ENCODE measurements around the gene CNGB1. TPM values are rescaled to one million over a fixed set of nuclear protein-coding genes. Genes with fewer than 3 reads are reported as not detected.
A peak's percentile ranks its signal among the peaks of the same experiment; 100 is the strongest.

The CNGB1 gene
- polyA plus RNA-seq, 1 donor (not counting 4 experiments of a cell fraction or from before 2014, with no cell fraction given): 0.08 TPM

DNA sequence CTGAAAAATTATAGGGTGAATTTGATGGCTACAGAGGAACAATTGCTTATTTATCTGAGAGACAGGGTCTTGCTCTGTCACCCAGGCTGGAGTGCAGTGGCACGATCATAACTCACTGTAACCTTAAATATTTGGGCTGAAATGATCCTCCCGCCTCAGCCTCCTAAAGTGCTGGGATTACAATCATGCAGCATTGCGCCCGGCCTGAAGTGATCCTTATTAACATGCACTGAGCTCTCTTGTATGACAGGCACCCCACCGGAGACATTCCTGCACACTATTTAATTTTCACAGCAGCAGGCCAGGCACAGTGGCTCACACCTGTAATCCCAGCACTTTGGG lies 77.7 kb downstream of the CNGB1 start:
- dilution Hi-C loops (cut with MboI; ENCODE audit: extremely low pct_ligation_motif_present, low sequenced_read_pairs): no loop called here
- Histone ChIP-seq H3K79me2 (ENCODE audit: control insufficient read depth, insufficient read depth, low read length) (no peaks in the 10 kb centered on the region), H3K4me3 (ENCODE audit: control insufficient read depth in 2 of 3, extremely low read depth in 1 of 3, insufficient read depth in 2 of 3, low read depth in 1 of 3, low read length in 3 of 3) (no peak overlapping the region), H3K4me2 (ENCODE audit: control insufficient read depth, extremely low read depth, insufficient read depth, low read depth, low read length) (no peak overlapping the region), H3K9ac (ENCODE audit: control insufficient read depth, extremely low read depth, insufficient read depth, low read length) (no peak overlapping the region), H3K9me1 (ENCODE audit: control insufficient read depth, extremely low read depth, insufficient read depth, low read length) (no peaks in the 10 kb centered on the region), H3K27me3 (ENCODE audit: control insufficient read depth, extremely low read depth, insufficient read depth, low read length) (no peaks in the 10 kb centered on the region), H3K27ac (ENCODE audit: control insufficient read depth, insufficient read depth, low read length) (peak overlapping the region; percentile 22), H4K20me1 (ENCODE audit: control insufficient read depth, extremely low read depth, insufficient read depth, low read length) (no peaks in the 10 kb centered on the region), H3K36me3 (ENCODE audit: control insufficient read depth in 2 of 2, extremely low read depth in 1 of 2, insufficient read depth in 2 of 2, low read length in 2 of 2) (no peaks in the 10 kb centered on the region), H2AFZ (ENCODE audit: control insufficient read depth, low read length) (no peak overlapping the region), H3K4me1 (ENCODE audit: control insufficient read depth, extremely low read depth, insufficient read depth, low read length) (peaks cover 9% of the 10 kb centered on the region), H3K9me3 (ENCODE audit: control insufficient read depth, low read depth, low read length) (no peaks in the 10 kb centered on the region)
- FAIRE-seq (no peak), DNase-seq (ENCODE audit: low read depth, low spot score) (no peak)
- TF ChIP-seq EZH2 (IDR thresholded peaks at IDR 0.05; ENCODE audit: low read length): no peak
- TF ChIP-seq, protein P1, sequence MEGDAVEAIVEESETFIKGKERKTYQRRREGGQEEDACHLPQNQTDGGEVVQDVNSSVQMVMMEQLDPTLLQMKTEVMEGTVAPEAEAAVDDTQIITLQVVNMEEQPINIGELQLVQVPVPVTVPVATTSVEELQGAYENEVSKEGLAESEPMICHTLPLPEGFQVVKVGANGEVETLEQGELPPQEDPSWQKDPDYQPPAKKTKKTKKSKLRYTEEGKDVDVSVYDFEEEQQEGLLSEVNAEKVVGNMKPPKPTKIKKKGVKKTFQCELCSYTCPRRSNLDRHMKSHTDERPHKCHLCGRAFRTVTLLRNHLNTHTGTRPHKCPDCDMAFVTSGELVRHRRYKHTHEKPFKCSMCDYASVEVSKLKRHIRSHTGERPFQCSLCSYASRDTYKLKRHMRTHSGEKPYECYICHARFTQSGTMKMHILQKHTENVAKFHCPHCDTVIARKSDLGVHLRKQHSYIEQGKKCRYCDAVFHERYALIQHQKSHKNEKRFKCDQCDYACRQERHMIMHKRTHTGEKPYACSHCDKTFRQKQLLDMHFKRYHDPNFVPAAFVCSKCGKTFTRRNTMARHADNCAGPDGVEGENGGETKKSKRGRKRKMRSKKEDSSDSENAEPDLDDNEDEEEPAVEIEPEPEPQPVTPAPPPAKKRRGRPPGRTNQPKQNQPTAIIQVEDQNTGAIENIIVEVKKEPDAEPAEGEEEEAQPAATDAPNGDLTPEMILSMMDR (optimal IDR thresholded peaks at IDR 0.05 in 1 of 3, IDR thresholded peaks at IDR 0.05 in 1 of 3, conservative IDR thresholded peaks at IDR 0.05 in 1 of 3; ENCODE audit: extremely low read depth in 1 of 3, insufficient read depth in 2 of 3, low read length in 3 of 3): no peak

DNA sequence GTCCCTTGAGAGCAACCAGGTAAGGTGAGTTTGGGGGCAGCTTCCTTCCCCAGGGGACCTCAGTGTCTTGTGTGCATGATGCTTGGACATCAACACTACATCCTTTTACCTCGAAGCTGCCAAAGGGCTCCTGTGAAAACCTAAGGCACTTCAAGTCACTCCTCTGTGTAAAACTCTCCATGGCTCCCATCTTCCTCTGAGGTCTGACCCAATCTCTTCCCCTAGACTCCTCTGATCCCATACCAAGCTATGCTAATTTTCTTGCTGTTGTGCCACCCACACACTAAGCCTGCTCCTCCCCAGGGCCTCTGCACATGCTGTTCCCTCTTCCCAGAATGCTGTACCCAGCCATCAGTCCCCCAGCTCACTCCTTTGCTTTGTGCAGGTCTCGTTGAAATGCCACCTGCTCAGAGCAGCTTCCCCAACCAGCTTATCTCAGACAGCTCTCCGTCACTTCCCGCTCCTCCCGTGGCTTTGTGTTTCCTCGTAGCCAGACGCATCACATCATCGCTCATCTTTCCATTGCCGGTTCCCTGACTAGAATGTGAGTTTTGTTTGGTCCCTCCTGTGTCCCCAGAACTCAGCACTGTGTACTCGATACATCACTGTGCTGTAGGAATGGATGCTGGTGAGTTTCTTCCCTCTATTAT lies 78.4 kb downstream of the CNGB1 start:
- Histone ChIP-seq H3K4me2 (ENCODE audit: control insufficient read depth, extremely low read depth, insufficient read depth, low read depth, low read length) (no peak overlapping the region), H4K20me1 (ENCODE audit: control insufficient read depth, extremely low read depth, insufficient read depth, low read length) (no peaks in the 10 kb centered on the region), H3K27ac (ENCODE audit: control insufficient read depth, insufficient read depth, low read length) (no peak overlapping the region), H3K9me3 (ENCODE audit: control insufficient read depth, low read depth, low read length) (no peaks in the 10 kb centered on the region), H3K36me3 (ENCODE audit: control insufficient read depth in 2 of 2, extremely low read depth in 1 of 2, insufficient read depth in 2 of 2, low read length in 2 of 2) (no peaks in the 10 kb centered on the region), H3K27me3 (ENCODE audit: control insufficient read depth, extremely low read depth, insufficient read depth, low read length) (no peaks in the 10 kb centered on the region), H3K9me1 (ENCODE audit: control insufficient read depth, extremely low read depth, insufficient read depth, low read length) (no peaks in the 10 kb centered on the region), H2AFZ (ENCODE audit: control insufficient read depth, low read length) (no peak overlapping the region), H3K4me1 (ENCODE audit: control insufficient read depth, extremely low read depth, insufficient read depth, low read length) (peaks cover 9% of the 10 kb centered on the region), H3K4me3 (ENCODE audit: control insufficient read depth in 2 of 3, extremely low read depth in 1 of 3, insufficient read depth in 2 of 3, low read depth in 1 of 3, low read length in 3 of 3) (no peak overlapping the region), H3K79me2 (ENCODE audit: control insufficient read depth, insufficient read depth, low read length) (no peaks in the 10 kb centered on the region), H3K9ac (ENCODE audit: control insufficient read depth, extremely low read depth, insufficient read depth, low read length) (no peak overlapping the region)
- DNase-seq (ENCODE audit: low read depth, low spot score): no peak
- no peak for FAIRE-seq
- TF ChIP-seq, protein P1 (optimal IDR thresholded peaks at IDR 0.05 in 1 of 3, IDR thresholded peaks at IDR 0.05 in 1 of 3, conservative IDR thresholded peaks at IDR 0.05 in 1 of 3; ENCODE audit: extremely low read depth in 1 of 3, insufficient read depth in 2 of 3, low read length in 3 of 3): no peak
- no peak for TF ChIP-seq EZH2 (IDR thresholded peaks at IDR 0.05; ENCODE audit: low read length)
- dilution Hi-C loops (cut with MboI; ENCODE audit: extremely low pct_ligation_motif_present, low sequenced_read_pairs): no loop called here

Data from keratinocyte (primary cell).